ENCODE data around the gene ASPHD2.
A peak's percentile ranks its signal among the peaks of the same experiment; 100 is the strongest.

ASPHD2 gene

DNA sequence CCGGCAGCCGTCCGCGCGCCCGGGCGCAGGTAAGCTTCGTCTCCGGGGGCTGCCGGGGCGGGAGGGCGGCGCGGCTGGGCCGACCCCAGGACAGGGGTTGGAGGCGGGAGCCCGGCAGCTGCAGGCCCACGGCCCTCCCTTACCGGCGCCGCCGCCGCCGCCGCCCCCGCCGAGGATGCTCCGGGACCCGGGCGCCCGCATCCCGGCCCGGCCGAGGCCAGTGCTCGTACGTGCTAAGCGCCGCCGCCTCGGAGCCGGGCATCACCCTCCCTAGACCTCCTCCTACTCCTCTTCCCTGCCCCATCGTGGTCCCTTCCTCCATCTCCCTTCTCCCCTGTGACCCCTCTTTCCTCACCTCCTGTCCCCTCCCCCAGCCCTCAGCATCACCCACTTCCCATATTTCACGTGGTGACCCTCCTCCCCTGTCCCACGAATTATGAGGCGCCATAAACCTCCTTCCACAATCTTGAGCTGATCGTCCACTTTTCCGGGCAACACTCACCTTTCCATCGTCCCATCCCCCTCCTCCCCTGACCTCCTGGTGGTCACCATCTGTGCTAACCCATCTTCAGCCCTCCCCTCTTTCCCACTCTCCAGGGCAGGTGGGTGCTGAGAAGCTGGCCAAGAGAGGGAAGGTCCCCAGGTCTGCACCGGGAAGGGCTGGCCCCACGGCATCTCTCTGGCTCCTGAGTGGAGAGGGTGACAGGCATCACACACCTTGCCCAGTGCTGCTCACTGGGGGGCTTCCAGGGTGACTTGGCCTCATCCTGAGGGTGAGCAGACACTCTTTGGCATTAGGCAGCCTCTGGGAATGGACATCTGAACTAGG lies 612 bp downstream of the ASPHD2 start:
- Histone ChIP-seq H3K4me1 (ENCODE audit: control extremely low read depth in 1 of 4, control insufficient read depth in 4 of 4, insufficient read depth in 4 of 4, low read length in 3 of 4) (peaks cover 6 to 37% (median 24%) of the 10 kb centered on the region in 4 experiments), H3K27me3 (replicated peaks in 2 of 5; ENCODE audit: control insufficient read depth in 4 of 5, insufficient read depth in 5 of 5, low read length in 4 of 5) (peaks cover 0 to 10% (median 2%) of the 10 kb centered on the region in 5 experiments), H3K27ac (ENCODE audit: insufficient read depth in 1 of 2, low read depth in 1 of 2, low read length in 2 of 2, poor library complexity in 1 of 2, severe bottlenecking in 2 of 2) (no peak overlapping the region), H3K9me3 (ENCODE audit: control extremely low read depth in 1 of 5, control insufficient read depth in 4 of 5, insufficient read depth in 2 of 5, low read depth in 1 of 5, low read length in 4 of 5) (no peaks in the 10 kb centered on the region), H3K36me3 (ENCODE audit: control insufficient read depth in 4 of 4, insufficient read depth in 4 of 4, low read length in 3 of 4) (no peaks in the 10 kb centered on the region), H3K4me3 (ENCODE audit: control insufficient read depth in 1 of 7, extremely low read depth in 1 of 7, insufficient read depth in 4 of 7, low read depth in 2 of 7, low read length in 6 of 7) (peak overlapping the region; percentile 2 to 91 (median 61))
- ChIA-PET CTCF (interaction anchor here (0.5 to 1.8 kb wide), 4 partner anchors 9 to 43 kb away, joined by 4 to 13 read pairs (median 4); no protein-coding TSS in a partner anchor), POLR2A (interaction anchor here (0.6 kb wide), 1 partner anchor 1439 kb away, joined by 3 read pairs; no protein-coding TSS in a partner anchor)
- WGBS (ENCODE audit: insufficient coverage), result 8% methylated on average over 33 of the region's 50 CpGs
- no peak for DNase-seq

DNA sequence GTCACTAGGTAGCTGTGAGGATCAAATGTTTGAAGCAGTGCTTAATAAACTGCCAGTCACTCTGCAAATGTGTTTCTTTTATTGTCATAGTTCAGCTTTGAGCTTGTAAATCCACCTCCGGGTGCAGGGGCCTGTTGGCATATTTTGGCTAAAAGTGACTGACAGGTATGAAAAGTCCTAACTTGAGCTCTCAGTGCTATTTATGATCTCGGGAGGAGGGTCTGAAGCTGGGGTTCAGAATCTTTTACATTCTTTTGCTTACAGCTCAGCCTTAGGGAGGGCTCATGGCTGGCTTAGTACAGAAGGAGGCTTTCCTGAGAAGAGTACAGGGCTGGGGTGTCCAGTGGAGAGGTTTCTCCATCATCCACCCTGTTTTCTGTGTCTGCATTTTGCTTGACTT lies 1.5 kb downstream of the ASPHD2 start:
- POLR2A ChIA-PET, result no interaction called here
- H3K4me1 ChIP-seq (ENCODE audit: control extremely low read depth in 1 of 4, control insufficient read depth in 4 of 4, insufficient read depth in 4 of 4, low read length in 3 of 4), result peaks cover 13 to 46% (median 26%) of the 10 kb centered on the region in 4 experiments
- no peaks in the 10 kb centered on the region for H3K9me3 ChIP-seq (ENCODE audit: control extremely low read depth in 1 of 5, control insufficient read depth in 4 of 5, insufficient read depth in 2 of 5, low read depth in 1 of 5, low read length in 4 of 5)
- CTCF ChIA-PET, result interaction anchor here (0.5 to 1.8 kb wide), 5 partner anchors 10 to 44 kb away, joined by 4 to 13 read pairs (median 5); no protein-coding TSS in a partner anchor
- DNase-seq, result no peak
- H3K27ac ChIP-seq (ENCODE audit: insufficient read depth in 1 of 2, low read depth in 1 of 2, low read length in 2 of 2, poor library complexity in 1 of 2, severe bottlenecking in 2 of 2), result no peak overlapping the region
- H3K27me3 ChIP-seq (replicated peaks in 2 of 5; ENCODE audit: control insufficient read depth in 4 of 5, insufficient read depth in 5 of 5, low read length in 4 of 5), result peaks cover 0 to 10% (median 2%) of the 10 kb centered on the region in 5 experiments
- no peak overlapping the region for H3K4me3 ChIP-seq (ENCODE audit: control insufficient read depth in 1 of 7, extremely low read depth in 1 of 7, insufficient read depth in 4 of 7, low read depth in 2 of 7, low read length in 6 of 7)
- H3K36me3 ChIP-seq (ENCODE audit: control insufficient read depth in 4 of 4, insufficient read depth in 4 of 4, low read length in 3 of 4), result no peaks in the 10 kb centered on the region
- WGBS (ENCODE audit: insufficient coverage), result 100% methylated on average over 2 of the region's 2 CpGs

DNA sequence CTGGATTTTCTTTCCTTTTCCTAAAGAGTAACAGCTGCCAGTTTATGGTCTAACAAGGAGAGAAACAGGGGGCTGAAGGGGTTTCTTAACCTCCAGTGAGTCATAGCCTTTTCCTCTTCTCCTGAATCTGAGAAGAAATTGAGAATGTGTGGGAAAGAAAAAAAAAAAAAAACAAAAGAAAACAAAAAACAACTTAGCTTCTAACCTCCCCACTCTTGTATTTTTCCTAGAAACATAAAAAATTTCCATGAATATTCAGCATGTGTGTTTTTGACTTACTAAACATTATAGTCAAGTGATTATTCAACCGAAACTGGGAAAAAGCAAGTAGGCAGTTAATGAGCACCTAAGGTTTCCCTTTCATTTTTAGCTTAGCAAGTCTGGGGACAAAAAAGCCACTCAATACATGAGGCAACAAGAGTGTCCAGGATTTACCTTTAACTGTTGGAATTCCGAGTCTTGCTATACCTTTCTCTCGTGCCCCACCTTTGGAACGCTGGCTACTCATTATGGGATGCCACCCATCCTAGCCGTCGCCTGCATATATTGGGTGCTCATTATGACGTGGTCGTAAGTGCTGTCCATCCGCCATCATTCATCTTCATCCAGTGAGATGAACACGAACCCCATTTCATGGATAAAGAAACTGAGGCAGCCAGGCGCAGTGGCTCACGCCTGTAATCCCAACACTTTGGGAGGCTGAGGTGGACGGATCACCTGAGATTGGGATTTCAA lies 2.4 kb downstream of the ASPHD2 start:
- Histone ChIP-seq H3K4me1 (ENCODE audit: control extremely low read depth in 1 of 4, control insufficient read depth in 4 of 4, insufficient read depth in 4 of 4, low read length in 3 of 4) (peaks cover 13 to 47% (median 26%) of the 10 kb centered on the region in 4 experiments), H3K36me3 (ENCODE audit: control insufficient read depth in 4 of 4, insufficient read depth in 4 of 4, low read length in 3 of 4) (no peaks in the 10 kb centered on the region), H3K9me3 (ENCODE audit: control extremely low read depth in 1 of 5, control insufficient read depth in 4 of 5, insufficient read depth in 2 of 5, low read depth in 1 of 5, low read length in 4 of 5) (no peaks in the 10 kb centered on the region), H3K4me3 (ENCODE audit: control insufficient read depth in 1 of 7, extremely low read depth in 1 of 7, insufficient read depth in 4 of 7, low read depth in 2 of 7, low read length in 6 of 7) (no peak overlapping the region), H3K27ac (ENCODE audit: insufficient read depth in 1 of 2, low read depth in 1 of 2, low read length in 2 of 2, poor library complexity in 1 of 2, severe bottlenecking in 2 of 2) (no peak overlapping the region), H3K27me3 (replicated peaks in 2 of 5; ENCODE audit: control insufficient read depth in 4 of 5, insufficient read depth in 5 of 5, low read length in 4 of 5) (peaks cover 0 to 10% (median 2%) of the 10 kb centered on the region in 5 experiments)
- ChIA-PET POLR2A (no interaction called here), CTCF (interaction anchor here (1.2 to 1.8 kb wide), 3 partner anchors 11 to 30 kb away, joined by 5 to 13 read pairs (median 6); no protein-coding TSS in a partner anchor)
- DNase-seq, result peak in 2 of 3 donors; percentile 26 to 43
- WGBS (ENCODE audit: insufficient coverage), result 97% methylated on average over 12 of the region's 13 CpGs

DNA sequence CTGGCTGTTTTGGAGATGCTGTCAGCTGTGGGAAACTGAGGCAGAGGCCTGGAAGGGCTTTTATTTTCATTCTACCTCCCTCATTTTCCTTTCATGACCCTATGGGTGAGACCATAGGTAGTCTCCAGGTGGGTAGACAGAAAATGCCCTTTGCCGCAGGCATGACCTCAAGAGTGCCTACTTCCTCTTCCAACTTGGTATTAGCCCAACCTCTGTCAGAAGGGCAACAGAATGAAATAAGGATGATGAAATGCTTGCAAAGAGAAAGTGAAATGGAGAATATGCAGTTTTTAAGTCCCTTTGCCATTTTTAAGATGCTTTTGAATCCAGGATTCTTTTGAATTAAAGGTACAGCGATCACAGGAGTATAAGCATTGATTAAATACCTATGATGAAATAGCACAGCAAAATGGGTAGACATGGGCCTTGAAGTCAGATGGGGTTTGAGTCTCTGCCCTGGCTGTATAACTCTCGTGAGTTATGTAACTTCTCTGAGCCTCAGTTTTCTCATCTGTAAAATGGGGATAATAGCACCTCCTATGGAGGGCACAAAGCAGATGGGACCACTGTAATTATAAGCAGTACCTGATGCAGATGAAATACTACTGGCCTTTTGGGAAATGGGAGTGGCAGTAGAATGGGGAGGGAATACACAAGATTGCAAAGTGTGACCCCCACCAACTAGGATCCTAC lies 3.7 kb downstream of the ASPHD2 start:
- POLR2A ChIA-PET, result no interaction called here
- peak; percentile 52 to 92 (median 88) for DNase-seq

DNA sequence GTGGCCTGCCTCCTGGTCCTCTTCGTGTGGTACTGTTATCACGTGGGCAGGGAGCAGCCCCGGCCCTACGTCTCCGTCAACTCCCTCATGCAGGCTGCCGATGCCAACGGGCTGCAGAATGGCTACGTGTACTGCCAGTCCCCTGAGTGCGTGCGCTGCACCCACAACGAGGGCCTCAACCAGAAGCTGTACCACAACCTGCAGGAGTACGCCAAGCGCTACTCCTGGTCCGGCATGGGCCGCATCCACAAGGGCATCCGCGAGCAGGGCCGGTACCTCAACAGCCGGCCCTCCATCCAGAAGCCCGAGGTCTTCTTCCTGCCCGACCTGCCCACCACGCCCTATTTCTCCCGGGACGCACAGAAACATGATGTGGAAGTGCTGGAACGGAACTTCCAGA lies 4.7 kb downstream of the ASPHD2 start:
- H3K9me3 ChIP-seq (ENCODE audit: control extremely low read depth in 1 of 5, control insufficient read depth in 4 of 5, insufficient read depth in 2 of 5, low read depth in 1 of 5, low read length in 4 of 5), result no peaks in the 10 kb centered on the region
- peaks cover 9 to 39% (median 21%) of the 10 kb centered on the region in 4 experiments for H3K4me1 ChIP-seq (ENCODE audit: control extremely low read depth in 1 of 4, control insufficient read depth in 4 of 4, insufficient read depth in 4 of 4, low read length in 3 of 4)
- no peaks in the 10 kb centered on the region for H3K36me3 ChIP-seq (ENCODE audit: control insufficient read depth in 4 of 4, insufficient read depth in 4 of 4, low read length in 3 of 4)
- CTCF ChIA-PET, result interaction anchor here (1.5 kb wide), 1 partner anchor 15 kb away, joined by 5 read pairs; no protein-coding TSS in a partner anchor
- 97% methylated on average over 25 of the region's 25 CpGs for WGBS (ENCODE audit: insufficient coverage)
- H3K4me3 ChIP-seq (ENCODE audit: control insufficient read depth in 1 of 7, extremely low read depth in 1 of 7, insufficient read depth in 4 of 7, low read depth in 2 of 7, low read length in 6 of 7), result no peak overlapping the region
- H3K27me3 ChIP-seq (replicated peaks in 2 of 5; ENCODE audit: control insufficient read depth in 4 of 5, insufficient read depth in 5 of 5, low read length in 4 of 5), result peaks cover 0 to 10% (median 2%) of the 10 kb centered on the region in 5 experiments
- DNase-seq, result no peak
- POLR2A ChIA-PET, result no interaction called here
- no peak overlapping the region for H3K27ac ChIP-seq (ENCODE audit: insufficient read depth in 1 of 2, low read depth in 1 of 2, low read length in 2 of 2, poor library complexity in 1 of 2, severe bottlenecking in 2 of 2)

More for the DNA sequence above, 3.7 kb downstream of the ASPHD2 start:
- Histone ChIP-seq H3K27me3 (replicated peaks in 2 of 5; ENCODE audit: control insufficient read depth in 4 of 5, insufficient read depth in 5 of 5, low read length in 4 of 5) (peaks cover 0 to 10% (median 2%) of the 10 kb centered on the region in 5 experiments), H3K9me3 (ENCODE audit: control extremely low read depth in 1 of 5, control insufficient read depth in 4 of 5, insufficient read depth in 2 of 5, low read depth in 1 of 5, low read length in 4 of 5) (no peaks in the 10 kb centered on the region), H3K36me3 (ENCODE audit: control insufficient read depth in 4 of 4, insufficient read depth in 4 of 4, low read length in 3 of 4) (no peaks in the 10 kb centered on the region), H3K4me1 (ENCODE audit: control extremely low read depth in 1 of 4, control insufficient read depth in 4 of 4, insufficient read depth in 4 of 4, low read length in 3 of 4) (peaks cover 13 to 47% (median 26%) of the 10 kb centered on the region in 4 experiments), H3K27ac (ENCODE audit: insufficient read depth in 1 of 2, low read depth in 1 of 2, low read length in 2 of 2, poor library complexity in 1 of 2, severe bottlenecking in 2 of 2) (no peak overlapping the region), H3K4me3 (ENCODE audit: control insufficient read depth in 1 of 7, extremely low read depth in 1 of 7, insufficient read depth in 4 of 7, low read depth in 2 of 7, low read length in 6 of 7) (peak overlapping the region in 1 of 7 experiments; percentile 4)
- CTCF ChIA-PET, result no interaction called here
- 91% methylated on average over 1 of the region's 3 CpGs for WGBS (ENCODE audit: insufficient coverage)

DNA sequence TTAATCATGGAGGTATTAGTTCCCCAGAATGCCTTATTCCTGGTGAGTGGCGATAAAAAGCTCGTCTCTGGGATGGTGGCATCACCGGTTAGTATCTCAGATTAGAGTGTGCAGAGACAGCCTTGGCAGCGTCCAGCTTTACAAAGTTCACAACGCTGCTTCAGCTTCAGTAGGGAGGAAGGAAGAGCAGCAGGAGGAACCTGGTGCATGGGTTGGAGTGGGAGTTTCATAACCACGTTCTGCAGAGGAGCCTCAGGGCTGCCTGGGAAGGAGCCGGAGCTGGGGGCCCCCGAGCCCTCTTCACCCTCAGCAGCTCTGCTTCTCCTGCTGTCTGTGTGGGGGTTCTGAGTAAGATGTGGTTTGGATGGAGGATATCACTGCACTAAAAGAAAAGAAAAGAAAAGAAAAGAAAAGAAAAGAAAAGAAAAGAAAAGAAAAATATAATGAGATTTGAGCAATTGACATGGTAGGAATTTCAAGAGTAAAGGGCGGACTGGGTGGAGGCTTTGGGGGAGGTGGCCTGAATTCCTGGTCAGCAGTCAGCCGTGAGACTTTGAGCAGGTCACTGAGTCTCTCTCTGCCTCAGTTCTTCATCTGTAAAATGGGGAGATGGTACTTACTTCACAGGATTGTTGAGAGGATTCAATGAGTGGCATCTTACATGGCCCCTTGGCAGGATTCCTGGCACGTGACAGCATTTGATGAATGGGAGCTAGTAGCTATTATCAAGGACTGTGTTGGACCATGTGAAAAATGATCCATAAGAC lies 6.5 kb downstream of the ASPHD2 start:
- H3K27me3 ChIP-seq (replicated peaks in 2 of 5; ENCODE audit: control insufficient read depth in 4 of 5, insufficient read depth in 5 of 5, low read length in 4 of 5), result no peaks in the 10 kb centered on the region
- H3K4me1 ChIP-seq (ENCODE audit: control extremely low read depth in 1 of 4, control insufficient read depth in 4 of 4, insufficient read depth in 4 of 4, low read length in 3 of 4), result peaks cover 0 to 28% (median 16%) of the 10 kb centered on the region in 4 experiments
- DNase-seq, result no peak
- 74% methylated on average over 9 of the region's 11 CpGs for WGBS (ENCODE audit: insufficient coverage)
- no peaks in the 10 kb centered on the region for H3K9me3 ChIP-seq (ENCODE audit: control extremely low read depth in 1 of 5, control insufficient read depth in 4 of 5, insufficient read depth in 2 of 5, low read depth in 1 of 5, low read length in 4 of 5)
- POLR2A ChIA-PET, result no interaction called here
- no peak overlapping the region for H3K4me3 ChIP-seq (ENCODE audit: control insufficient read depth in 1 of 7, extremely low read depth in 1 of 7, insufficient read depth in 4 of 7, low read depth in 2 of 7, low read length in 6 of 7)
- CTCF ChIA-PET, result interaction anchor here (0.8 to 1.7 kb wide), 4 partner anchors 9 to 32 kb away, joined by 3 to 7 read pairs (median 4); no protein-coding TSS in a partner anchor
- H3K27ac ChIP-seq (ENCODE audit: insufficient read depth in 1 of 2, low read depth in 1 of 2, low read length in 2 of 2, poor library complexity in 1 of 2, severe bottlenecking in 2 of 2), result no peak overlapping the region
- H3K36me3 ChIP-seq (ENCODE audit: control insufficient read depth in 4 of 4, insufficient read depth in 4 of 4, low read length in 3 of 4), result no peaks in the 10 kb centered on the region

All from common myeloid progenitor, CD34-positive (primary cell).